ENCODE measurements around the gene CACNA1B.
"Not testable (repeated sequence)": the region's sequence is repeated elsewhere in the genome, so short reads cannot be mapped to it uniquely, and the experiment has no call there.

Gene CACNA1B

GRCh38 chr9:138105561-138106505 lies 228.3 kb downstream of the CACNA1B start:
- no peaks in the 10 kb centered on the region for H3K4me1 ChIP-seq (ENCODE audit: insufficient read depth, low read length)
- H3K9ac ChIP-seq (ENCODE audit: low read length) = no peak overlapping the region
- no peak overlapping the region for H3K4me3 ChIP-seq (ENCODE audit: low read depth in 1 of 2, low read length in 2 of 2)
- H3K9me3 ChIP-seq (ENCODE audit: low read length) = no peaks in the 10 kb centered on the region
- no peaks in the 10 kb centered on the region for H3K36me3 ChIP-seq (ENCODE audit: insufficient read depth, low read length)
- peaks cover 0 to 12% of the 10 kb centered on the region in 2 donors for H3K27me3 ChIP-seq (ENCODE audit: control insufficient read depth in 1 of 2, insufficient read depth in 2 of 2, low read length in 2 of 2)
- no peak overlapping the region for H3K27ac ChIP-seq (ENCODE audit: low read depth, low read length)

- not testable (repeated sequence) for H3K27ac ChIP-seq (ENCODE audit: low read depth, low read length); H3K4me3 ChIP-seq (ENCODE audit: low read depth in 1 of 2, low read length in 2 of 2); H3K9me3 ChIP-seq (ENCODE audit: low read length); H3K27me3 ChIP-seq (ENCODE audit: control insufficient read depth in 1 of 2, insufficient read depth in 2 of 2, low read length in 2 of 2); H3K36me3 ChIP-seq (ENCODE audit: insufficient read depth, low read length); H3K4me1 ChIP-seq (ENCODE audit: insufficient read depth, low read length); H3K9ac ChIP-seq (ENCODE audit: low read length)
These were observed 229.5 kb downstream of the CACNA1B start for GRCh38 chr9:138107039-138107438.

GRCh38 chr9:138111607-138112006 lies 234.0 kb downstream of the CACNA1B start:
- no peaks in the 10 kb centered on the region for H3K36me3 ChIP-seq (ENCODE audit: insufficient read depth, low read length)
- H3K4me3 ChIP-seq (ENCODE audit: low read depth in 1 of 2, low read length in 2 of 2) = no peak overlapping the region
- no peaks in the 10 kb centered on the region for H3K27me3 ChIP-seq (ENCODE audit: control insufficient read depth in 1 of 2, insufficient read depth in 2 of 2, low read length in 2 of 2)
- no peak overlapping the region for H3K9ac ChIP-seq (ENCODE audit: low read length)
- H3K27ac ChIP-seq (ENCODE audit: low read depth, low read length) = no peak overlapping the region
- no peaks in the 10 kb centered on the region for H3K9me3 ChIP-seq (ENCODE audit: low read length)
- H3K4me1 ChIP-seq (ENCODE audit: insufficient read depth, low read length) = no peaks in the 10 kb centered on the region

- Histone ChIP-seq H3K36me3 (ENCODE audit: insufficient read depth, low read length) (no peaks in the 10 kb centered on the region), H3K27me3 (ENCODE audit: control insufficient read depth in 1 of 2, insufficient read depth in 2 of 2, low read length in 2 of 2) (no peaks in the 10 kb centered on the region), H3K27ac (ENCODE audit: low read depth, low read length) (no peak overlapping the region), H3K9me3 (ENCODE audit: low read length) (no peaks in the 10 kb centered on the region), H3K4me1 (ENCODE audit: insufficient read depth, low read length) (no peaks in the 10 kb centered on the region), H3K4me3 (ENCODE audit: low read depth in 1 of 2, low read length in 2 of 2) (no peak overlapping the region), H3K9ac (ENCODE audit: low read length) (no peak overlapping the region)
These were observed 234.6 kb downstream of the CACNA1B start for GRCh38 chr9:138112090-138112748.

- Histone ChIP-seq H3K36me3 (ENCODE audit: insufficient read depth, low read length) (no peaks in the 10 kb centered on the region), H3K4me1 (ENCODE audit: insufficient read depth, low read length) (no peaks in the 10 kb centered on the region), H3K27ac (ENCODE audit: low read depth, low read length) (no peak overlapping the region), H3K4me3 (ENCODE audit: low read depth in 1 of 2, low read length in 2 of 2) (no peak overlapping the region), H3K27me3 (ENCODE audit: control insufficient read depth in 1 of 2, insufficient read depth in 2 of 2, low read length in 2 of 2) (no peaks in the 10 kb centered on the region), H3K9ac (ENCODE audit: low read length) (no peak overlapping the region), H3K9me3 (ENCODE audit: low read length) (no peaks in the 10 kb centered on the region)
These were observed 235.4 kb downstream of the CACNA1B start for GRCh38 chr9:138112791-138113600.

GRCh38 chr9:138113701-138114325 lies 236.2 kb downstream of the CACNA1B start:
- not testable (repeated sequence) for H3K9me3 ChIP-seq (ENCODE audit: low read length); H3K36me3 ChIP-seq (ENCODE audit: insufficient read depth, low read length); H3K4me3 ChIP-seq (ENCODE audit: low read depth in 1 of 2, low read length in 2 of 2); H3K27ac ChIP-seq (ENCODE audit: low read depth, low read length); H3K9ac ChIP-seq (ENCODE audit: low read length); H3K27me3 ChIP-seq (ENCODE audit: control insufficient read depth in 1 of 2, insufficient read depth in 2 of 2, low read length in 2 of 2); H3K4me1 ChIP-seq (ENCODE audit: insufficient read depth, low read length)

- Histone ChIP-seq H3K4me1 (ENCODE audit: insufficient read depth, low read length) (no peaks in the 10 kb centered on the region), H3K9ac (ENCODE audit: low read length) (no peak overlapping the region), H3K4me3 (ENCODE audit: low read depth in 1 of 2, low read length in 2 of 2) (no peak overlapping the region), H3K27me3 (ENCODE audit: control insufficient read depth in 1 of 2, insufficient read depth in 2 of 2, low read length in 2 of 2) (peaks cover 0 to 9% of the 10 kb centered on the region in 2 donors), H3K9me3 (ENCODE audit: low read length) (no peaks in the 10 kb centered on the region), H3K27ac (ENCODE audit: low read depth, low read length) (no peak overlapping the region), H3K36me3 (ENCODE audit: insufficient read depth, low read length) (no peaks in the 10 kb centered on the region)
These were observed 237.1 kb downstream of the CACNA1B start for GRCh38 chr9:138114501-138115245.

- H3K4me3 ChIP-seq (ENCODE audit: low read depth in 1 of 2, low read length in 2 of 2) = no peak overlapping the region
- H3K9me3 ChIP-seq (ENCODE audit: low read length) = no peaks in the 10 kb centered on the region
- no peak overlapping the region for H3K27ac ChIP-seq (ENCODE audit: low read depth, low read length)
- peaks cover 0 to 9% of the 10 kb centered on the region in 2 donors for H3K27me3 ChIP-seq (ENCODE audit: control insufficient read depth in 1 of 2, insufficient read depth in 2 of 2, low read length in 2 of 2)
- no peaks in the 10 kb centered on the region for H3K4me1 ChIP-seq (ENCODE audit: insufficient read depth, low read length)
- H3K36me3 ChIP-seq (ENCODE audit: insufficient read depth, low read length) = no peaks in the 10 kb centered on the region
- H3K9ac ChIP-seq (ENCODE audit: low read length) = no peak overlapping the region
These were observed 237.9 kb downstream of the CACNA1B start for GRCh38 chr9:138115506-138115905.

GRCh38 chr9:138116521-138116920 lies 238.9 kb downstream of the CACNA1B start:
- Histone ChIP-seq H3K4me1 (ENCODE audit: insufficient read depth, low read length) (no peaks in the 10 kb centered on the region), H3K36me3 (ENCODE audit: insufficient read depth, low read length) (no peaks in the 10 kb centered on the region), H3K9ac (ENCODE audit: low read length) (no peak overlapping the region), H3K27me3 (ENCODE audit: control insufficient read depth in 1 of 2, insufficient read depth in 2 of 2, low read length in 2 of 2) (peaks cover 0 to 9% of the 10 kb centered on the region in 2 donors), H3K9me3 (ENCODE audit: low read length) (no peaks in the 10 kb centered on the region), H3K4me3 (ENCODE audit: low read depth in 1 of 2, low read length in 2 of 2) (no peak overlapping the region), H3K27ac (ENCODE audit: low read depth, low read length) (no peak overlapping the region)

- no peak overlapping the region for H3K9ac ChIP-seq (ENCODE audit: low read length)
- H3K27ac ChIP-seq (ENCODE audit: low read depth, low read length) = no peak overlapping the region
- no peak overlapping the region for H3K4me3 ChIP-seq (ENCODE audit: low read depth in 1 of 2, low read length in 2 of 2)
- no peaks in the 10 kb centered on the region for H3K36me3 ChIP-seq (ENCODE audit: insufficient read depth, low read length)
- peaks cover 0 to 9% of the 10 kb centered on the region in 2 donors for H3K27me3 ChIP-seq (ENCODE audit: control insufficient read depth in 1 of 2, insufficient read depth in 2 of 2, low read length in 2 of 2)
- no peaks in the 10 kb centered on the region for H3K4me1 ChIP-seq (ENCODE audit: insufficient read depth, low read length)
- no peaks in the 10 kb centered on the region for H3K9me3 ChIP-seq (ENCODE audit: low read length)
These were observed 239.6 kb downstream of the CACNA1B start for GRCh38 chr9:138117101-138117750.
